Liver (tissue), 3 donors: ENCODE results near the gene GREM1.

Source experiments
- RAD21 ChIP-seq, 2 donors: IDR thresholded peaks; 2 replicates each; pipeline ENCODE4 v1.6.1; 2016; ENCODE audit warnings: antibody characterized with exemption in 2 of 2, mild to moderate bottlenecking in 2 of 2
- YY1 ChIP-seq: IDR thresholded peaks from 2 replicates; pipeline ENCODE4 v1.6.1; 2016; ENCODE audit warnings: antibody characterized with exemption, mild to moderate bottlenecking
- TF ChIP-seq, protein P1 (sequence below): fragments of 150-350 bp; IDR thresholded peaks from 2 replicates; pipeline ENCODE4 v1.5.1; 2017; ENCODE audit warnings: improper control_type of control experiment, low read depth, low read length; ENCODE audit not compliant: missing input control
- donor health status: healthy.
- donor health status: healthy.

DNA sequence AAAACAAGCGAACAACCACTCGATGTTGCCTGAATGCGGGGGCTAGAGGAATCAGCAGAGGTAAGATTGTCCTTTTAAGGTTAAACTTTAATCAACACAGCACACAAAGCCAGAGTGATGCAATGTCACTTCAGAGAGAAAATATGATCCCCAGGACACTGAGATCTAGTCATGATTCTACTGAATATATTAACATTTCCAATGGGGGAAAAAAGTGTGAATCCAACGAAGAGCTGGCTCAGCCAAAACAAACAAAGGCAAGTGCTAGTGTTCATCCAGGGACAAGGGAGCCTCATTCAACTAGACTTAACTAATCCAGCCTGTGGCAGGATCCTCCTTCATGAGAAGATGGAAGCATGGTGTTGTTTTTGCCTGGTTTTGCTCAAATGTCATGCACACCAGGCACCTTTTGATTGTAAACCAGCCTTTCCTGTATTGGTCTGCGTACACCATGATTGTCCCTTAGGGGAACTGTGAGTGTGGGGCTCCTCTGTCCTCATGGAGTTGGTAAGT is 40.5 kb upstream of the GREM1 start:
- TF ChIP-seq RAD21 (IDR thresholded peaks at IDR 0.05), result peak; percentile 57 to 60
- TF ChIP-seq, protein P1, sequence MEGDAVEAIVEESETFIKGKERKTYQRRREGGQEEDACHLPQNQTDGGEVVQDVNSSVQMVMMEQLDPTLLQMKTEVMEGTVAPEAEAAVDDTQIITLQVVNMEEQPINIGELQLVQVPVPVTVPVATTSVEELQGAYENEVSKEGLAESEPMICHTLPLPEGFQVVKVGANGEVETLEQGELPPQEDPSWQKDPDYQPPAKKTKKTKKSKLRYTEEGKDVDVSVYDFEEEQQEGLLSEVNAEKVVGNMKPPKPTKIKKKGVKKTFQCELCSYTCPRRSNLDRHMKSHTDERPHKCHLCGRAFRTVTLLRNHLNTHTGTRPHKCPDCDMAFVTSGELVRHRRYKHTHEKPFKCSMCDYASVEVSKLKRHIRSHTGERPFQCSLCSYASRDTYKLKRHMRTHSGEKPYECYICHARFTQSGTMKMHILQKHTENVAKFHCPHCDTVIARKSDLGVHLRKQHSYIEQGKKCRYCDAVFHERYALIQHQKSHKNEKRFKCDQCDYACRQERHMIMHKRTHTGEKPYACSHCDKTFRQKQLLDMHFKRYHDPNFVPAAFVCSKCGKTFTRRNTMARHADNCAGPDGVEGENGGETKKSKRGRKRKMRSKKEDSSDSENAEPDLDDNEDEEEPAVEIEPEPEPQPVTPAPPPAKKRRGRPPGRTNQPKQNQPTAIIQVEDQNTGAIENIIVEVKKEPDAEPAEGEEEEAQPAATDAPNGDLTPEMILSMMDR, result no peak
- TF ChIP-seq YY1, result peak; percentile 94
